ENCODE results near the gene CRELD2. TPM values are rescaled to one million over a fixed set of nuclear protein-coding genes. Genes with fewer than 3 reads are reported as not detected.
A peak's percentile ranks its signal among the peaks of the same experiment; 100 is the strongest.

CRELD2 gene
- total and polyA plus RNA-seq, 2 of the 13 experiments (the other 11 are each of a cell fraction or from before 2014, with no cell fraction given), result 17.2 to 44.7 TPM

- TF ChIP-seq, protein P1, sequence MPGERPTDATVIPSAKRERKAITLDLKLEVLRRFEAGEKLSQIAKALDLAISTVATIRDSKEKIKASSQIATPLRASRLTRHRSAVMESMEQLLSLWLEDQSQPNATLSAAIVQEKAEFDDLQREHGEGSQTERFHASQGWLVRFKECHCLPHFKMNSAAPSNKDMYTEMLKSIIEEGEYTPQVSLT (CRISPR knock-in tag; IDR thresholded peaks at IDR 0.05; ENCODE audit: borderline replicate concordance, low read depth), result no peak
- TF ChIP-seq MTA1 (CRISPR knock-in tag; IDR thresholded peaks at IDR 0.05; ENCODE audit: borderline replicate concordance) (peak; percentile 35; the same call in 1 of the 2 replicates), CBFB (CRISPR knock-in tag; IDR thresholded peaks at IDR 0.05) (no peak), TOPORS (CRISPR knock-in tag; IDR thresholded peaks at IDR 0.05) (0 out of 2 replicates have a peak, but pooled peaks have one; percentile 67), ZNF616 (CRISPR knock-in tag; IDR thresholded peaks at IDR 0.05; ENCODE audit: low read depth) (no peak), ZNF350 (CRISPR knock-in tag; IDR thresholded peaks at IDR 0.05; ENCODE audit: borderline replicate concordance, low read depth) (no peak), HMG20B (CRISPR knock-in tag; conservative IDR thresholded peaks at IDR 0.05) (no peak), PREB (CRISPR knock-in tag; IDR thresholded peaks at IDR 0.05) (no peak), SP2 (CRISPR knock-in tag; IDR thresholded peaks at IDR 0.05) (peak; percentile 84), MTF1 (CRISPR knock-in tag; IDR thresholded peaks at IDR 0.05) (no peak), THYN1 (CRISPR knock-in tag; IDR thresholded peaks at IDR 0.05; ENCODE audit: borderline replicate concordance, low read depth) (0 out of 2 replicates have a peak, but pooled peaks have one; percentile 66), ARID2 (CRISPR knock-in tag; IDR thresholded peaks at IDR 0.05; ENCODE audit: borderline replicate concordance) (no peak), FOXK2 (IDR thresholded peaks at IDR 0.05) (no peak), ZNF232 (CRISPR knock-in tag; IDR thresholded peaks at IDR 0.05; ENCODE audit: borderline replicate concordance) (no peak), RFXANK (CRISPR knock-in tag; IDR thresholded peaks at IDR 0.05) (no peak), TBX3 (IDR thresholded peaks at IDR 0.05; ENCODE audit: borderline replicate concordance) (no peak), KDM5B (CRISPR knock-in tag; IDR thresholded peaks at IDR 0.05; ENCODE audit: borderline replicate concordance) (no peak; the same call in 1 of the 2 replicates), RXRB (CRISPR knock-in tag; IDR thresholded peaks at IDR 0.05; ENCODE audit: borderline replicate concordance) (no peak), ZNF644 (CRISPR knock-in tag; IDR thresholded peaks at IDR 0.05; ENCODE audit: low read depth) (no peak), DMTF1 (CRISPR knock-in tag; IDR thresholded peaks at IDR 0.05) (no peak), TP53 (CRISPR knock-in tag; conservative IDR thresholded peaks at IDR 0.05) (no peak), CHD2 (IDR thresholded peaks at IDR 0.05; ENCODE audit: low read depth, low read length) (no peak), ZNF101 (CRISPR knock-in tag; IDR thresholded peaks at IDR 0.05; ENCODE audit: borderline replicate concordance, low read depth) (no peak), ZNF383 (CRISPR knock-in tag; IDR thresholded peaks at IDR 0.05; ENCODE audit: borderline replicate concordance) (no peak), HOXA5 (CRISPR knock-in tag; IDR thresholded peaks at IDR 0.05) (no peak)
- TF ChIP-seq, protein P2, sequence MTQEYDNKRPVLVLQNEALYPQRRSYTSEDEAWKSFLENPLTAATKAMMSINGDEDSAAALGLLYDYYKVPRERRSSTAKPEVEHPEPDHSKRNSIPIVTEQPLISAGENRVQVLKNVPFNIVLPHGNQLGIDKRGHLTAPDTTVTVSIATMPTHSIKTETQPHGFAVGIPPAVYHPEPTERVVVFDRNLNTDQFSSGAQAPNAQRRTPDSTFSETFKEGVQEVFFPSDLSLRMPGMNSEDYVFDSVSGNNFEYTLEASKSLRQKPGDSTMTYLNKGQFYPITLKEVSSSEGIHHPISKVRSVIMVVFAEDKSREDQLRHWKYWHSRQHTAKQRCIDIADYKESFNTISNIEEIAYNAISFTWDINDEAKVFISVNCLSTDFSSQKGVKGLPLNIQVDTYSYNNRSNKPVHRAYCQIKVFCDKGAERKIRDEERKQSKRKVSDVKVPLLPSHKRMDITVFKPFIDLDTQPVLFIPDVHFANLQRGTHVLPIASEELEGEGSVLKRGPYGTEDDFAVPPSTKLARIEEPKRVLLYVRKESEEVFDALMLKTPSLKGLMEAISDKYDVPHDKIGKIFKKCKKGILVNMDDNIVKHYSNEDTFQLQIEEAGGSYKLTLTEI (CRISPR knock-in tag; conservative IDR thresholded peaks at IDR 0.05), result no peak
Measured at GRCh38 chr22:49917974-49918910, at the start of gene CRELD2, which contains the start of gene ALG12 (continued).

Measured in HepG2 (cell line).